SKM-1 (cell line): Measurements from ENCODE around the gene PANK3.
"Not testable (repeated sequence)": the region's sequence is repeated elsewhere in the genome, so short reads cannot be mapped to it uniquely, and the experiment has no call there.

Experiments
- DNase-seq: peaks from one replicate; lab custom pipeline; 2025; ENCODE audit not compliant: unreplicated experiment; lab: John Stamatoyannopoulos, UW

PANK3 gene

DNA sequence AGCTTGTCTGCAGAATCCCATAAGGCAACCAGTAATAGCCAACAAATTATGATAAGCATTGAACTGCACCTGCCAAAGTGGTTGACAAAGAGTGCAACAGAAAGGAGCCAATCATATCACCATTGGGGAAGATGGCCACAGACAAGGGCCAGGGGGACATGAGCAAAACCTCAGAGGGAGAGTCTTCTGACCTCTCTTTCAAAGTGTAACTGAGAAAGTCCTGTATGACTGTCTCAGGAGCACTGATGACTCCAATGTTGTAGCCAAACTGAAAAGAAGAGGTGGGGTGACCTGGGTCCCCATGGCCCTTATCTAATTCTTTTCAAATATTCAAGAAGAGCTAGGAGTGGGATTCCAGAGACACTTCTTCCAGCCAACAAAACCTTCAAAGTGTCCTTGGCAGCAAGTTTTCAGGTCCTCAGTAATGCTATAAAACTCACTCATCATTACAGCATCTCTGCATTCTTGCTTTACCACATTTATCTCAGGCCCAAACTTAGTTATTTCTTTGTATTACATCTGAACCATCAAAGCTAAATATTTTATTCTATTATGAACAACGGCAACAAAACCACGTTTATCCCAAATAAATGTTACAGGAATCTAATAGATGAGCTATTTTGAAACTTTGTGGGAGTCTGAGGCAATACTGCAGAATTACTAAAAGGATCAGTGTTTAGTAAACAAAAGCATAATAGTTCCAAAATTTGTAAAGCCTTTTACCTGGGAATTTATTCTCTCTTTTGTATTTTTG, 25.6 kb downstream of the PANK3 start:
- DNase-seq: no peak

DNA sequence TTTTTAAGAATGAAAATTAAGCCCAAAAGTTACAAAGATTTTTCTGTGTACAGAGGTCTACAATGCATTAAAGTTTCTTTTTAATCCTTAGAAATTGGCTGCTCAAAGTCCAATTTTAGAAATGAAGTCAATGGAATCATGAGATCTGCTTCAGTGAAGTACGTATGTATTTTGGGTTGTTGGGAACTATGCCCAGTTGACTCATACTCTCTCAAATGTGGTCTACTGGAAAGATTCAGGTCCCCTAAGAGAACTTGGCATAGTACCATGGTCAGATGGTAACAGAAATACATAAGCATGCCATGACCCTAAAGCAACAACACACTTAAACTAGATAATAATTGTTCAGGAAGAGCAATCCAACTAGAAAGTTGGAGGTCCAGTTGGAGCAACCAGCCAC, 27.0 kb downstream of the PANK3 start:
- no peak for DNase-seq

GRCh38 chr5:168550656-168551055, 28.5 kb downstream of the PANK3 start:
- no peak for DNase-seq

DNA sequence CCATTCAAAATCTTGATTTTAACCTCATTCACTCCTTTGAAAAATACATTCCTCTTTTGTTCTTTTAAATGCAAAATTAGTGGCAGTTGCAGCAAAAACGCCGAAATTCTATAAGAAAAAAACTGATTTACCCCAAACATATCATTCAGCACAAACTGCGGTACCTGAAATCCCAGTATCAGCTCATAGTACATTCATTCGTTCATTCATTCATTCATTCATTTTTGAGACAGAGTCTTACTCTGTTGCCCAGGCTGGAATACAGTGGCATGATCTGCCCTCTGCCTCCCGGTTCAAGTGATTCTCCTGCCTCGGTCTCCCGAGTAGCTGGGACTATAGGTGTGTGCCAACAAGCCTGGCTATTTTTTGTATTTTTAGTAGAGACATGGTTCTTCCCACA, 29.6 kb downstream of the PANK3 start:
- DNase-seq: no peak

- no peak for DNase-seq
Observed at GRCh38 chr5:168537176-168537575, 42.0 kb downstream of the PANK3 start.

- not testable (repeated sequence) for DNase-seq
Observed at GRCh38 chr5:168534351-168534750, 44.8 kb downstream of the PANK3 start.

DNA sequence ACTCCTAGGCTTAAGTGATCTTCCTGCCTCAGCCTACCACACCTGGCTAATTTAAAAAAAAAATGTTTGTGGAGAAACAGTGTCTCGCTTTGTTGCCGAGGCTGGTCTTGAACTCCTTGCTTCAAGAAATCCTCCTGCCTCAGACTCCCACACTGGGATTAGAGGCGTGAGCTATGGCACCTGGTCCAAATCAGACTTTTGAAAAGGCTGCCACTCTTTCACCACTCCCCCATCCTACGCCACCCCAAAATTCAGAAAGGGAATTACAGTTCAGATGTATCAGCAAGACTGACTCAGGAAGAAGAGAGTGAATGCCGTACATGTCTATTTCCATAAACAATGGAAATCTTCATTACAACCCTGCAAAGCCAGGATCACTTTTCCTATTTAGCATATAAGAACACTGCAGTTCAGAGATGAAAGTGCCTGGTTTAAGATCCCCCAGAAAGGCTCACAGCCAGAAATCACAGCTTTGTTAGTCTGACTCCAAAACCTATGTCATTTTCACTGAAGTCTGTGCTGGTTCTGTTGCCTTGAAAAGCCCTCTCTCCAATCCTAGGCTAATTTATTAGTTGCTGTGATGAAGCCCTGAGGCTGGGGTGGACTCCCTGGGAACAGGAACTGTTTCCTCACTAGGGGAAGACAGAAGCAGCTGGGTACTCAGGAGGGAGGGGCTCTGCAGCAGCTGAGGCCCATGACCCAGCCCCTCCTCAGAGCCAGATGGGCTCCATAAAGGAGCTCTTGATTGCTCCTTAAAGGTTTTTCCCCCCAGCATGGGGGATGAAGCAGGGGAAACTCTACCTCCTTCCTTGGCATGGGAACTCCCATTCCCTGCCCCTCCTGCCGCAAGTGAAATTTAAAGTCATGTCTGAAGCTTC, 46.9 kb downstream of the PANK3 start:
- no peak for DNase-seq

GRCh38 chr5:168531191-168531590, 48.0 kb downstream of the PANK3 start:
- DNase-seq: no peak

DNA sequence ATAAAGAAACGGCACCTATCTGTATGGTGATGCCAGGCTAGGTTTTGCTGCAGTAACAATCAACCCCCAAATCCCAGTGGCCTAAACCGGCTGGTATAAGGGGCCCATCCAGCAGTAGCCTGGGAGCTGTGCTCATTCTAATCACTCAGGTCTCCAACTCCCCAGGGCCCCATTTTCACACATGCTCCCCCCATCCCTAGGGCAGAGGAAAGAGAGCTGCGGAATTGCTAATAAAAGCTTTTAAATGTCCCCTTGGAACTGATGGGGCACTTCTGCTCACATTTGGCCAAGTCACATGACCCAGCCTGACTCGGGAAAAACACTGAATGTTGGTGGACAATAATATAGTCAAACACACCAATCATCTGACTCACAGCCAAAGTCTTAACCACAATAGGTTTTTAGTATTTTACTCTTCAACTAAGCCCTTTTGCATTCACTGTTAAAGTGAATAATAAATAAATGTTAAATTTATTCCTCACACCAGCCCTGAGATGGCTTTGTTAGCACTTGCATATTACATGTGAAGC, 48.5 kb downstream of the PANK3 start:
- DNase-seq: no peak

- DNase-seq: no peak
Observed at GRCh38 chr5:168529374-168530234, 49.6 kb downstream of the PANK3 start.

DNA sequence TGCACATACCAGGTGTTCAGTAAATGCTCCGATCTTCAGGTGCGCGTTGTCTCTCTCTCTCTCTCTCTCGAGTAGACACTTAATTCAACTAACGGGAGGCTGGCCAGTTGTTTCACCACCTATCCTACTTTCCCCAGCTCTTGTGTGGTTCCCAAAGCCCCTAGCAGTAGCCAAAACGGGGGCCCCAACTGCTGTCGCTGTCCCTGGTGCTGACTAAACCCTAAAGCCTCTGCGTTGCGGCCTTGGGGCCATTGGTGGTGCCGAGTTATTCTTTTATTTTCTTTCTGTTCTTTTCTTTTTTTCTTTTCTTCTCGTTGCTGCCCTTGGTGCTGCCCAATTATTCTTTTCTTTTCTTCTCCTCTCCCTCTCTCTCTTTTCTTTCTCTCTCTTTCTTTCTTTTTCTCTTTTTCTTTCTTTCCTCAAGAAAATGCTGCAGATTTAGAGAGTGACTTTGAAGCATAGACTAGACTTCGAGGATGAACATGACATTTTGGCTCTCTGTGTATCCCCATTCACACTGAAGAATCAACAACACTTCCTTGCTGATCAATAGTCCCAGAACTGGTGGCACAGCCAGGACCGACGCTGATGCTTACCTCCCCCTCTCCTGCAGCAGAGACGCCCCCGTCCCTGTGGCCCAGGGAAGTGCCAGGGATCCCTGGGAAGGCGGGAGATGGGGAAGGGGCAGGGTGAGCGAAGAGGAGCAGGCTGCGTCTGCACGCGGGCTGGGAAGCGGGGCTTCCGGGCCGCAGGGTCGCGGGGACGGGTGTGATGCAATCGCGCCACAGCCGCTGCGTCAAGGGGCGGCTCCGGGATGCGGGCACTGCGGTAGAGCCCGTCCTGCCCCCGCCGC, 50.4 kb downstream of the PANK3 start, which contains the start of gene FBLL1:
Gene FBLL1, plus strand, starts transcription at position 785 of the 853 bp plus-strand sequence. CDS start 200 bp downstream, outside the sequence.
- DNase-seq: no peak

GRCh38 chr5:168527756-168528295, 51.3 kb downstream of the PANK3 start:
- no peak for DNase-seq

- no peak for DNase-seq
Observed at GRCh38 chr5:168525856-168526255, 53.3 kb downstream of the PANK3 start.

GRCh38 chr5:168513861-168514428, 65.2 kb downstream of the PANK3 start:
- DNase-seq: no peak

DNA sequence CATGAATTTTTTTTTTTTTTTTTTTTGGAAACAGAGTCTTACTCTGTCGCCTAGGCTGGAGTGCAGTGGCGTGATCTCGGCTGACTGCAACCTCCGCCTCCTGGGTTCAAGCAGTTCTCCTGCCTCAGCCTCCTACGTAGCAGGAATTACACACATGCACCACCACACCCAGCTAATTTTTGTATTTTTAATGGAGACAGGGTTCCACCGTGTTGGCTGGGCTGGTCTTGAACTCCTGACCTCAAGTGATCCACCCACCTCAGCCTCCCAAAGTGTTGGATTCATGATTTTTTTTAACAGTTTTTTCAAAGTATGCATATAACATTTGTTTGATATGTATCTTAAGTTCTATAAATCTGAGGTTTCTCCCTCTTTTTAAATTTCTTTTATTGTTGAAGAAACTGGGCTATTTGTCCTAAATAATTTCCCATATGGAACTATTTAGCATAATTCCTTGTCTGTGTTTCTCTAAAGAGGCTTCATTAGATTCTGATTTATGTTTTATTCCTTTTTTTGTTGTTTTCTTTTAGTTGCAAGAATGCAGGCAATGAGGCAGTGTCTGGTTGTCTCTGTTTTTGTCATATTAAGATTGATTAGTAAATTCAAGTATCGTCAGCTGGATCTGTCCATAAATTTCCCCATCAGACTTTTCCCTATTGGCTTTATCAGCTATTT, 76.5 kb downstream of the PANK3 start:
- no peak for DNase-seq
